PC-3 (cell line): ENCODE data around the gene SEMA3C.

ENCODE experiments used
- EZH2 ChIP-seq: fragments of 300-600 bp; sonication (generic); IDR thresholded peaks from one replicate; pipeline ENCODE4 v1.6.1; 2017; ENCODE audit warnings: antibody characterized with exemption, mild to moderate bottlenecking, low read length; ENCODE audit not compliant: unreplicated experiment
- EZH2phosphoT487 ChIP-seq: fragments of 300-600 bp; sonication (generic); IDR thresholded peaks from 2 replicates; pipeline ENCODE4 v1.6.1; 2018; ENCODE audit warnings: mild to moderate bottlenecking, antibody characterized with exemption, low read length, borderline replicate concordance
- TF ChIP-seq, protein P1 (sequence below): fragments of 300-600 bp; sonication (generic); conservative IDR thresholded peaks from 2 replicates; pipeline ENCODE4 v1.5.1; 2017; ENCODE audit warnings: antibody characterized with exemption, low read depth, mild to moderate bottlenecking, low read length

DNA sequence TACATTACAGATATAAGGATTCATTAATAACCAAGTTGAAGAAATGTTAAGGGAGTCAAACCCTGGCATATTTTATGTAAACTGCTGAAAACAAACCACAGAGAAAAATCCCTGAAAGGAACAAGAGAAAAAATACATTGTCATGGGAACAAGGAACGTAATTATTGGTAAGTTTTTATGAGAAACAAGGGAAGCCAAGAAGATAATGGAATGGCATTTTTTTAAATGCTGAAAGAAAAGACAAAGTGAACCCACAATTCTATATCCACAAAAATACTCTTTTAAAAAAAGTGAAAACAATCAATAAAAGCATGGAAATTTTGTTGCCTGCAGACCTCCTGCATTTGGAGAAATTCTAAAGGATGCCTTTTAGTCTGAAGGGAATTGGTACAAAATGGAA, 144.0 kb downstream of the SEMA3C start:
- no peak for TF ChIP-seq EZH2
- TF ChIP-seq, protein P1, sequence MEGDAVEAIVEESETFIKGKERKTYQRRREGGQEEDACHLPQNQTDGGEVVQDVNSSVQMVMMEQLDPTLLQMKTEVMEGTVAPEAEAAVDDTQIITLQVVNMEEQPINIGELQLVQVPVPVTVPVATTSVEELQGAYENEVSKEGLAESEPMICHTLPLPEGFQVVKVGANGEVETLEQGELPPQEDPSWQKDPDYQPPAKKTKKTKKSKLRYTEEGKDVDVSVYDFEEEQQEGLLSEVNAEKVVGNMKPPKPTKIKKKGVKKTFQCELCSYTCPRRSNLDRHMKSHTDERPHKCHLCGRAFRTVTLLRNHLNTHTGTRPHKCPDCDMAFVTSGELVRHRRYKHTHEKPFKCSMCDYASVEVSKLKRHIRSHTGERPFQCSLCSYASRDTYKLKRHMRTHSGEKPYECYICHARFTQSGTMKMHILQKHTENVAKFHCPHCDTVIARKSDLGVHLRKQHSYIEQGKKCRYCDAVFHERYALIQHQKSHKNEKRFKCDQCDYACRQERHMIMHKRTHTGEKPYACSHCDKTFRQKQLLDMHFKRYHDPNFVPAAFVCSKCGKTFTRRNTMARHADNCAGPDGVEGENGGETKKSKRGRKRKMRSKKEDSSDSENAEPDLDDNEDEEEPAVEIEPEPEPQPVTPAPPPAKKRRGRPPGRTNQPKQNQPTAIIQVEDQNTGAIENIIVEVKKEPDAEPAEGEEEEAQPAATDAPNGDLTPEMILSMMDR: no peak
- TF ChIP-seq EZH2phosphoT487: no peak
